Esophagus squamous epithelium (tissue), 4 donors: ENCODE data around the gene NAV2.
A peak's percentile ranks its signal among the peaks of the same experiment; 100 is the strongest.

Experiments
- POLR2A ChIP-seq, 4 donors: fragments of 450-650 bp; IDR thresholded peaks; one replicate each; pipeline ENCODE4 v1.6.1; 2017; ENCODE audit warnings: antibody characterized with exemption in 4 of 4, mild to moderate bottlenecking in 4 of 4, moderate library complexity in 3 of 4
- TF ChIP-seq, protein P1 (sequence below), 6 experiments: fragments of 450-650 bp in 4 of 6; fragments of 200-600 bp in 2 of 6; sonication (generic) in 2 of 6; IDR thresholded peaks; one replicate each; pipeline ENCODE4 v1.5.1; 2016 to 2019; ENCODE audit warnings: antibody characterized with exemption in 6 of 6, mild to moderate bottlenecking in 4 of 6, moderate library complexity in 4 of 6

GRCh38 chr11:19905280-19905853 lies 192.7 kb downstream of the NAV2 start:
- no peak for TF ChIP-seq POLR2A (IDR thresholded peaks at IDR 0.05)
- TF ChIP-seq, protein P1, sequence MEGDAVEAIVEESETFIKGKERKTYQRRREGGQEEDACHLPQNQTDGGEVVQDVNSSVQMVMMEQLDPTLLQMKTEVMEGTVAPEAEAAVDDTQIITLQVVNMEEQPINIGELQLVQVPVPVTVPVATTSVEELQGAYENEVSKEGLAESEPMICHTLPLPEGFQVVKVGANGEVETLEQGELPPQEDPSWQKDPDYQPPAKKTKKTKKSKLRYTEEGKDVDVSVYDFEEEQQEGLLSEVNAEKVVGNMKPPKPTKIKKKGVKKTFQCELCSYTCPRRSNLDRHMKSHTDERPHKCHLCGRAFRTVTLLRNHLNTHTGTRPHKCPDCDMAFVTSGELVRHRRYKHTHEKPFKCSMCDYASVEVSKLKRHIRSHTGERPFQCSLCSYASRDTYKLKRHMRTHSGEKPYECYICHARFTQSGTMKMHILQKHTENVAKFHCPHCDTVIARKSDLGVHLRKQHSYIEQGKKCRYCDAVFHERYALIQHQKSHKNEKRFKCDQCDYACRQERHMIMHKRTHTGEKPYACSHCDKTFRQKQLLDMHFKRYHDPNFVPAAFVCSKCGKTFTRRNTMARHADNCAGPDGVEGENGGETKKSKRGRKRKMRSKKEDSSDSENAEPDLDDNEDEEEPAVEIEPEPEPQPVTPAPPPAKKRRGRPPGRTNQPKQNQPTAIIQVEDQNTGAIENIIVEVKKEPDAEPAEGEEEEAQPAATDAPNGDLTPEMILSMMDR (IDR thresholded peaks at IDR 0.05): peak in 5 of 6 experiments; percentile 45 to 75 (median 54)
